Keratinocyte (primary cell): Measurements from ENCODE around the gene TRA2B. TPM values are rescaled to one million over a fixed set of nuclear protein-coding genes. Genes with fewer than 3 reads are reported as not detected.

Experiments used
- DNase-seq: peaks from one replicate; pipeline ENCODE4 v3.0.0-alpha.2; 2011; ENCODE audit warnings: low read depth, missing footprints, low spot score
- FAIRE-seq: peaks from 2 replicates; lab custom pipeline; 2011; peaks lifted over from hg19 to GRCh38; lab: Jason Lieb, UNC
- H2AFZ ChIP-seq: 2 replicates; pipeline ENCODE4 v1.6.0; 2012; ENCODE audit warnings: low read length, control low read depth, inconsistent platforms; ENCODE audit not compliant: control insufficient read depth
- H3K27ac ChIP-seq: 2 replicates; pipeline ENCODE4 v1.5.1; 2011; ENCODE audit warnings: low read length; ENCODE audit not compliant: control insufficient read depth, insufficient read depth
- H3K27me3 ChIP-seq: 3 replicates; pipeline ENCODE4 v1.6.0; 2011; ENCODE audit warnings: low read length; ENCODE audit not compliant: control insufficient read depth, insufficient read depth; ENCODE audit errors: extremely low read depth
- H3K36me3 ChIP-seq, 2 experiments: 2 replicates in 1 of 2; 3 replicates in 1 of 2; pipeline ENCODE4 v1.5.1; 2011; ENCODE audit warnings: low read length in 2 of 2, mild to moderate bottlenecking in 1 of 2; ENCODE audit not compliant: control insufficient read depth in 2 of 2, insufficient read depth in 2 of 2; ENCODE audit errors: extremely low read depth in 1 of 2
- H3K4me1 ChIP-seq: 3 replicates; pipeline ENCODE4 v1.5.1; 2011; ENCODE audit warnings: low read length; ENCODE audit not compliant: control insufficient read depth, insufficient read depth; ENCODE audit errors: extremely low read depth
- H3K4me2 ChIP-seq: 3 replicates; pipeline ENCODE4 v1.6.0; 2011; ENCODE audit warnings: low read depth, low read length; ENCODE audit not compliant: control insufficient read depth, insufficient read depth; ENCODE audit errors: extremely low read depth
- H3K4me3 ChIP-seq, 3 experiments: fragments of 200-600 bp in 1 of 3; sonication (generic) in 1 of 3; 2 replicates in 2 of 3; 3 replicates in 1 of 3; pipeline ENCODE4 v1.5.1; 2011 to 2016; ENCODE audit warnings: low read length in 3 of 3, mild to moderate bottlenecking in 3 of 3, control low read depth in 2 of 3, inconsistent platforms in 1 of 3, low read depth in 1 of 3, mixed read lengths in 1 of 3, mixed run types in 1 of 3, moderate library complexity in 1 of 3; ENCODE audit not compliant: control insufficient read depth in 2 of 3, insufficient read depth in 2 of 3; ENCODE audit errors: extremely low read depth in 1 of 3
- H3K79me2 ChIP-seq: 2 replicates; pipeline ENCODE4 v1.6.0; 2012; ENCODE audit warnings: low read length; ENCODE audit not compliant: control insufficient read depth, insufficient read depth
- H3K9ac ChIP-seq: 3 replicates; pipeline ENCODE4 v1.6.0; 2011; ENCODE audit warnings: low read length; ENCODE audit not compliant: control insufficient read depth, insufficient read depth; ENCODE audit errors: extremely low read depth
- H3K9me1 ChIP-seq: 3 replicates; pipeline ENCODE4 v1.6.0; 2011; ENCODE audit warnings: low read length; ENCODE audit not compliant: control insufficient read depth, insufficient read depth; ENCODE audit errors: extremely low read depth
- H3K9me3 ChIP-seq: 2 replicates; pipeline ENCODE4 v1.5.1; 2012; ENCODE audit warnings: low read depth, low read length; ENCODE audit not compliant: control insufficient read depth
- H4K20me1 ChIP-seq: 3 replicates; pipeline ENCODE4 v1.6.0; 2011; ENCODE audit warnings: low read length; ENCODE audit not compliant: control insufficient read depth, insufficient read depth; ENCODE audit errors: extremely low read depth
- CTCF ChIP-seq, 3 experiments: IDR thresholded peaks in 1 of 3; conservative IDR thresholded peaks in 1 of 3; optimal IDR thresholded peaks in 1 of 3; 2 replicates in 2 of 3; 3 replicates in 1 of 3; pipeline versions ENCODE3 to v1.5.1; 2011; ENCODE audit warnings: low read length in 3 of 3, mild to moderate bottlenecking in 3 of 3, moderate library complexity in 2 of 3, control low read depth in 1 of 3, inconsistent platforms in 1 of 3; ENCODE audit not compliant: insufficient read depth in 2 of 3; ENCODE audit errors: extremely low read depth in 1 of 3
- EZH2 ChIP-seq: IDR thresholded peaks from one replicate; pipeline ENCODE4 v1.6.1; 2012; ENCODE audit warnings: inconsistent platforms, mild to moderate bottlenecking, low read length, moderate library complexity
- dilution Hi-C: fragments of 300-500 bp; cut with MboI; formaldehyde crosslinking; loops from one replicate; pipeline ENCODE4 v1.7.0; 2020; ENCODE audit warnings: low sequenced_read_pairs; ENCODE audit not compliant: extremely low pct_ligation_motif_present
- polyA minus RNA-seq, 3 experiments: library from RNA; depleted of rRNA, polyadenylated mRNA; stranded (reverse); fragments of >200 nt; gene quantifications; 1 replicate in 1 of 3; 2 replicates in 1 of 3; 3 replicates in 1 of 3; pipeline ENCODE4 v1.2.3, GENCODE V29; 2011
- polyA plus RNA-seq, 5 experiments: library from polyadenylated mRNA; depleted of rRNA in 3 of 5; stranded (reverse) in 3 of 5; stranded (forward) in 1 of 5; unstranded in 1 of 5; fragments of >200 nt; gene quantifications; 1 replicate in 1 of 5; 2 replicates in 3 of 5; 3 replicates in 1 of 5; pipeline versions ENCODE4 v1.2.1 to v1.2.3, GENCODE V29; 2011 to 2012; ENCODE audit warnings: missing spikeins in 2 of 5, low read depth in 1 of 5, low replicate concordance in 1 of 5

The TRA2B gene
- polyA plus RNA-seq (105 to 195 TPM (median 132 TPM) in 3 replicates), polyA minus RNA-seq (70.9 to 176 TPM (median 145 TPM) in 3 replicates)
- polyA plus RNA-seq (2011; ENCODE audit: low read depth) = 73.7 TPM
- 65.1 and 101 TPM in 2 replicates for polyA plus RNA-seq (2011; cell fraction: cytosol; rRNA removed)
- polyA plus RNA-seq (2011; cell fraction: nucleus; rRNA removed) = 75.4 and 116 TPM in 2 replicates
- 48.2 and 132 TPM in 2 replicates for polyA plus RNA-seq (2012; ENCODE audit: low replicate concordance)
- 296 TPM for polyA minus RNA-seq (2011; cell fraction: cytosol; rRNA and poly(A)+ RNA removed)
- 77.1 and 106 TPM in 2 replicates for polyA minus RNA-seq (2011; cell fraction: nucleus; rRNA and poly(A)+ RNA removed)

GRCh38 chr3:185937689-185938374 lies at the start of gene TRA2B:
Gene TRA2B (minus strand): TSS chr3:185938014. CDS start chr3:185937860, 154 bp downstream.
- Histone ChIP-seq H3K4me1 (peaks cover 18% of the 10 kb centered on the region), H3K9me1 (no peaks in the 10 kb centered on the region), H3K9ac (peak within 1 kb of the TSS; percentile 100), H4K20me1 (peaks cover 31% of the 10 kb centered on the region), H3K27me3 (no peaks in the 10 kb centered on the region), H3K27ac (peak within 1 kb of the TSS; percentile 98), H3K9me3 (no peaks in the 10 kb centered on the region), H3K4me3 (peak within 1 kb of the TSS; percentile 99), H2AFZ (peak within 1 kb of the TSS; percentile 96), H3K36me3 (peaks cover 0 to 11% of the 10 kb centered on the region in 2 experiments), H3K4me2 (peak within 1 kb of the TSS; percentile 90), H3K79me2 (peaks cover 52% of the 10 kb centered on the region)
- DNase-seq (peak; percentile 88), FAIRE-seq (peak; percentile 58)
- dilution Hi-C loops = no loop called here
- TF ChIP-seq EZH2 (no peak), CTCF (optimal IDR thresholded peaks at IDR 0.05 in 1 of 3, IDR thresholded peaks at IDR 0.05 in 1 of 3, conservative IDR thresholded peaks at IDR 0.05 in 1 of 3; ENCODE audit: extremely low read depth in 1 of 3, insufficient read depth in 2 of 3, low read length in 3 of 3) (peak in 1 of 3 experiments; percentile 30)

- dilution Hi-C loops = no loop called here
- Histone ChIP-seq H3K36me3 (no peaks in the 10 kb centered on the region), H3K4me2 (no peak overlapping the region), H3K79me2 (no peaks in the 10 kb centered on the region), H3K4me3 (no peak overlapping the region), H3K27ac (no peak overlapping the region), H3K9ac (no peak overlapping the region), H3K4me1 (no peaks in the 10 kb centered on the region), H3K9me3 (no peaks in the 10 kb centered on the region), H3K27me3 (no peaks in the 10 kb centered on the region), H4K20me1 (no peaks in the 10 kb centered on the region), H2AFZ (no peak overlapping the region), H3K9me1 (no peaks in the 10 kb centered on the region)
- DNase-seq (no peak), FAIRE-seq (no peak)
- TF ChIP-seq CTCF (optimal IDR thresholded peaks at IDR 0.05 in 1 of 3, IDR thresholded peaks at IDR 0.05 in 1 of 3, conservative IDR thresholded peaks at IDR 0.05 in 1 of 3; ENCODE audit: extremely low read depth in 1 of 3, insufficient read depth in 2 of 3, low read length in 3 of 3) (no peak), EZH2 (no peak)
Observed at GRCh38 chr3:185986198-185986777, 48.5 kb upstream of the TRA2B start.
